DOHH2 (cell line): ENCODE results near the gene UGT1A6.

Experiments used
- EZH2phosphoT487 ChIP-seq: fragments of 200-600 bp; sonication (generic); IDR thresholded peaks from 2 replicates; pipeline ENCODE4 v1.6.1; 2017; ENCODE audit warnings: borderline replicate concordance, mild to moderate bottlenecking, antibody characterized with exemption, low read length, moderate library complexity, mixed read lengths
- TF ChIP-seq, protein P1 (sequence below): fragments of 200-600 bp; sonication (generic); IDR thresholded peaks from one replicate; pipeline ENCODE4 v1.5.1; 2014; ENCODE audit warnings: antibody characterized with exemption, mild to moderate bottlenecking, low read depth, low read length; ENCODE audit not compliant: poor library complexity, severe bottlenecking

DNA sequence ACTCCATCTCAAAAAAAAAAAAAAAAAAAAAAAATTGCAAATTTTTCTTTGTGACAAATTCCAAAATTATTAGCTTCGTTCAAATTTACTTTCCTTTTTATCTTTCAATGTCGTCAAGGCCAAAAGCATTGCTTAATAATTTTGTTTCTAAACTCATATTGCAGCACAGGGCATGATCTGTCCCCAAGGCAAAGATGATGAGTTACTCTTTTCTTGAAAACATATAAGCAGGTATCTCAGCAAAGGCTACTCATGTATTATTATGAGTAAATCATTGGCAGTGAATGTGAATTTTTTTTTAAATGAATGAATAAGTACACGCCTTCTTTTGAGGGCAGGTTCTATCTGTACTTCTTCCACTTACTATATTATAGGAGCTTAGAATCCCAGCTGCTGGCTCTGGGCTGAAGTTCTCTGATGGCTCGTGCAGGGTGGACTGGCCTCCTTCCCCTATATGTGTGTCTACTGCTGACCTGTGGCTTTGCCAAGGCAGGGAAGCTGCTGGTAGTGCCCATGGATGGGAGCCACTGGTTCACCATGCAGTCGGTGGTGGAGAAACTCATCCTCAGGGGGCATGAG is 11.1 kb upstream of the UGT1A6 start, which contains the start of gene UGT1A7:
- TF ChIP-seq, protein P1, sequence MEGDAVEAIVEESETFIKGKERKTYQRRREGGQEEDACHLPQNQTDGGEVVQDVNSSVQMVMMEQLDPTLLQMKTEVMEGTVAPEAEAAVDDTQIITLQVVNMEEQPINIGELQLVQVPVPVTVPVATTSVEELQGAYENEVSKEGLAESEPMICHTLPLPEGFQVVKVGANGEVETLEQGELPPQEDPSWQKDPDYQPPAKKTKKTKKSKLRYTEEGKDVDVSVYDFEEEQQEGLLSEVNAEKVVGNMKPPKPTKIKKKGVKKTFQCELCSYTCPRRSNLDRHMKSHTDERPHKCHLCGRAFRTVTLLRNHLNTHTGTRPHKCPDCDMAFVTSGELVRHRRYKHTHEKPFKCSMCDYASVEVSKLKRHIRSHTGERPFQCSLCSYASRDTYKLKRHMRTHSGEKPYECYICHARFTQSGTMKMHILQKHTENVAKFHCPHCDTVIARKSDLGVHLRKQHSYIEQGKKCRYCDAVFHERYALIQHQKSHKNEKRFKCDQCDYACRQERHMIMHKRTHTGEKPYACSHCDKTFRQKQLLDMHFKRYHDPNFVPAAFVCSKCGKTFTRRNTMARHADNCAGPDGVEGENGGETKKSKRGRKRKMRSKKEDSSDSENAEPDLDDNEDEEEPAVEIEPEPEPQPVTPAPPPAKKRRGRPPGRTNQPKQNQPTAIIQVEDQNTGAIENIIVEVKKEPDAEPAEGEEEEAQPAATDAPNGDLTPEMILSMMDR = no peak
- no peak for TF ChIP-seq EZH2phosphoT487
